HUES64 (cell line): ENCODE data around the gene BRD3.
"Not testable (repeated sequence)": the region's sequence is repeated elsewhere in the genome, so short reads cannot be mapped to it uniquely, and the experiment has no call there.

Source experiments
- H3K27ac ChIP-seq: 2 replicates; pipeline ENCODE4 v1.7.0; 2013; ENCODE audit warnings: low read depth, low read length, inconsistent platforms
- H3K27me3 ChIP-seq: 2 replicates; pipeline ENCODE4 v1.6.1; 2013; ENCODE audit warnings: mild to moderate bottlenecking, low read length; ENCODE audit not compliant: insufficient read depth
- H3K36me3 ChIP-seq: 2 replicates; pipeline ENCODE4 v1.6.1; 2013; ENCODE audit warnings: mild to moderate bottlenecking, low read length; ENCODE audit not compliant: insufficient read depth
- H3K4me1 ChIP-seq: 2 replicates; pipeline ENCODE4 v1.6.1; 2013; ENCODE audit warnings: mild to moderate bottlenecking, low read length, moderate library complexity; ENCODE audit not compliant: insufficient read depth
- H3K4me3 ChIP-seq: 2 replicates; pipeline ENCODE4 v1.5.1; 2013; ENCODE audit warnings: mild to moderate bottlenecking, low read length, moderate library complexity
- H3K9ac ChIP-seq: 2 replicates; pipeline ENCODE4 v1.6.1; 2013; ENCODE audit warnings: mild to moderate bottlenecking, low read depth, low read length
- H3K9me3 ChIP-seq: 2 replicates; pipeline ENCODE4 v1.6.1; 2013; ENCODE audit warnings: low read depth, low read length; ENCODE audit not compliant: insufficient read depth
- WGBS: fragments of 150-250, 120-280 bp; methylation state at CpG from one replicate; pipeline ENCODE4 v1.1.7; 2013; ENCODE audit warnings: missing lambda C conversion rate; 5-methylcytosine and 5-hydroxymethylcytosine counted together

Gene BRD3

DNA sequence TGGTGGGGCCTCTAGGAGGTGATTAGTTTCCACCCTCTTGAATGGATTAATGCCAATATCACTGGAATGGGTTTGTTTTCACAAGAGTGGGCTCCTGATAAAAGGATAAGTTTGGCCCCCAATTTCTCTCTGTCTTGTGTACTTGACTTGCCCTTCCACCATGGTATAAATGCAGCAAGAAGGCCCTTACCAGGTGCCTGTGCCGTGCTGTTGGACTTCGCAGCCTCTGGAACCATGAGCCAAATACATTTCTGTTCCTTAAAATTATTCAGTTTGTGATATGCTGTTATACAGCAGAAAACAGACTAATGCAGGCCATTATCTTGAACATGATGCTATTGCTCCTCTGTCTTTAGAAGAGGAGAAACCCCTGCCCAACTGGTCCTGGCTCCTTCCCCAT, 17.8 kb upstream of the BRD3 start:
- Histone ChIP-seq H3K27me3 (no peaks in the 10 kb centered on the region; the same call in 1 of the 2 replicates), H3K9ac (no peak overlapping the region), H3K4me1 (no peaks in the 10 kb centered on the region), H3K27ac (no peak overlapping the region), H3K9me3 (0 out of 2 replicates have a peak, but pooled peaks cover 3% of the 10 kb centered on the region), H3K4me3 (no peak overlapping the region), H3K36me3 (no peaks in the 10 kb centered on the region)
- 92% methylated on average over 2 of the region's 2 CpGs for WGBS

DNA sequence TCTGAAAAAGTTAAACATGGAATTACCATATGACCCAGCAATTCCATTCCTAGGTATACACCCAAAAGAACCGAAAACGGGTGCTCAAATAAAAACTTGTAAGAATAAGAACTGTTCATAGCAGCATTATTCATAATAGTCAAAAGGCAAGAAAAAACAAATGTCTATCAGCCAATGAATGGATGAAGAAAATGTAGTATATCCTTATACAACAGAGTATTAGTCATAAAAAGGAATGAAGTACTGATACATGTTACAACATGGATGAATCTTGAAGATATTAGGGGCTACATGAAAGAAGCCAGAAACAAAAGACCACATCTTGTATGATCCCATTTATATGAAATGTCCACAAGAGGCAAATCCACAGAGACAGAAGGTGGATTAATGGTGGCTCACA, 15.6 kb upstream of the BRD3 start:
- Histone ChIP-seq H3K4me3 (no peak overlapping the region), H3K27me3 (no peaks in the 10 kb centered on the region; the same call in 1 of the 2 replicates)
- WGBS, result no CpG with 5 or more reads among the region's 2 CpGs

GRCh38 chr9:134076644-134077043, 8.8 kb upstream of the BRD3 start:
- Histone ChIP-seq H3K4me3 (no peak overlapping the region), H3K27me3 (0 out of 2 replicates have a peak, but pooled peaks cover 2% of the 10 kb centered on the region), H3K27ac (no peak overlapping the region), H3K9me3 (peaks cover 17% of the 10 kb centered on the region), H3K4me1 (no peaks in the 10 kb centered on the region), H3K36me3 (no peaks in the 10 kb centered on the region), H3K9ac (no peak overlapping the region)
- WGBS, result no CpG with 5 or more reads among the region's 1 CpG

More for the DNA sequence above, 15.6 kb upstream of the BRD3 start:
- H3K4me1 ChIP-seq, result no peaks in the 10 kb centered on the region
- H3K27ac ChIP-seq, result no peak overlapping the region
- no peaks in the 10 kb centered on the region for H3K36me3 ChIP-seq
- no peak overlapping the region for H3K9ac ChIP-seq
- H3K9me3 ChIP-seq, result peaks cover 10% of the 10 kb centered on the region

DNA sequence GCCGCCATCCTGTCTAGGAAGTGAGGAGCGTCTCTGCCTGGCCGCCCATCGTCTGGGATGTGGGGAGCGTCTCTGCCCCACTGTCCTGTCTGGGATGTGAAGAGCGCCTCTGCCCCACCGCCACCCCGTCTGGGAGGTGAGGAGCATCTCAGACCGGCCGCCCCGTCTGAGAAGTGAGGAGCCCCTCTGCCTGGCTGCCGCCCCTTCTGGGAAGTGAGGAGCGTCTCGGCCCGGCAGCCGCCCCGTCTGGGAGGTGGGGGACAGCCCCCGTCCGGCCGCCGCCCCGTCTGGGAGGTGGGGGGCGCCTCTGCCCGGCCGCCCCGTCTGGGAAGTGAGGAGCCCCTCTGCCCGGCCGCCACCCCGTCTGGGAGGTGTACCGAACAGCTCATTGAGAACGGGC, 7.9 kb upstream of the BRD3 start:
- H3K27me3 ChIP-seq, H3K9ac ChIP-seq, H3K4me1 ChIP-seq, H3K36me3 ChIP-seq, H3K4me3 ChIP-seq, H3K27ac ChIP-seq: not testable (repeated sequence)
- 89% methylated on average over 31 of the region's 31 CpGs for WGBS
- H3K9me3 ChIP-seq, result peaks cover 20% of the 10 kb centered on the region

- 89% methylated on average over 6 of the region's 6 CpGs for WGBS
- H3K27me3 ChIP-seq, result peaks cover 24% of the 10 kb centered on the region
Observed at GRCh38 chr9:134073500-134073899, 5.7 kb upstream of the BRD3 start.

DNA sequence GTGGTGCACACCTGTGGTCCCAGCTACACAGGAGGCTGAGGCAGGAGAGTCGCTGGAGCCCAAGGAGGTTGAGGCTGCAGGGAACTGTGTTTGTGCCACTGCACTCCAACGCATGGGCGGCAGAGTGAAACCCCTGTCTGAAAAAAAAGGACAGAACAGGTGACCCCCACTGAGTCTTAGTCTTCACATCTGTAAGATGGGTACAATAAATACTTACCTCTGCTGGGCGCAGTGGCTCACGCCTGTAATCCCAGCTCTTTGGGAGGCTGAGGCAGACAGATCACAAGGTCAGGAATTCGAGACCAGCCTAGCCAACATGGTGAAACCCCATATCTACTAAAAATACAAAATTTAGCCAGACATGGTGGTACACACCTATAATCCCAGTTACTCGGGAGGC, 4.9 kb upstream of the BRD3 start:
- H3K4me1 ChIP-seq, H3K27ac ChIP-seq, H3K4me3 ChIP-seq, H3K9ac ChIP-seq, H3K36me3 ChIP-seq: not testable (repeated sequence)
- Histone ChIP-seq H3K27me3 (peaks cover 24% of the 10 kb centered on the region), H3K9me3 (peaks cover 13% of the 10 kb centered on the region)
- 85% methylated on average over 7 of the region's 7 CpGs for WGBS

More at GRCh38 chr9:134073500-134073899, 5.7 kb upstream of the BRD3 start:
- no peak overlapping the region for H3K4me3 ChIP-seq
- H3K9me3 ChIP-seq, result peaks cover 13% of the 10 kb centered on the region
- H3K4me1 ChIP-seq, result no peaks in the 10 kb centered on the region
- H3K9ac ChIP-seq, result no peak overlapping the region
- no peak overlapping the region for H3K27ac ChIP-seq
- no peaks in the 10 kb centered on the region for H3K36me3 ChIP-seq

DNA sequence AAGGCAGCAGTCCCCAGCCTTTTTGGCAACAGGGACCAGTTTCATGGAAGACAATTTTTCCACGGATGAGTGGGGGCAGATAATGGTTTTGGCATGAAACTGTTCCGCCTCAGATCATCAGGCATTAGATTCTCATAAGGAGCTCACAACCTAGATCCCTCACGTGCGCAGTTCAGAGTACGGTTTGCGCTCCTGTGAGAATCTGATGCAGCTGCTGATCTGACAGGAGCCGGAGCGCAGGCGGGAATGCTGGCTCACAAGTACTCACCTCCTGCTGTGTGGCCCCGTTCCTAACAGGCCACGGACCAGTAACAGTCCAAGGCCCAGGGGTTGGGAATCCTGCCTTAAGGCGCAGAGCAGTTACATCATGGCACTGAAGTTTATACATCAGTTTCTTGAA, 3.3 kb upstream of the BRD3 start:
- WGBS, result 86% methylated on average over 12 of the region's 12 CpGs
- no peaks in the 10 kb centered on the region for H3K36me3 ChIP-seq
- no peaks in the 10 kb centered on the region for H3K4me1 ChIP-seq
- H3K9me3 ChIP-seq, result peaks cover 8% of the 10 kb centered on the region; the same call in 1 of the 2 replicates
- H3K4me3 ChIP-seq, result no peak overlapping the region
- H3K27me3 ChIP-seq, result peaks cover 24% of the 10 kb centered on the region
- no peak overlapping the region for H3K9ac ChIP-seq
- H3K27ac ChIP-seq, result no peak overlapping the region

- WGBS, result 79% methylated on average over 12 of the region's 12 CpGs
- no peaks in the 10 kb centered on the region for H3K36me3 ChIP-seq
- H3K9ac ChIP-seq, result no peak overlapping the region
- peaks cover 7% of the 10 kb centered on the region; the same call in 1 of the 2 replicates for H3K9me3 ChIP-seq
- no peak overlapping the region for H3K4me3 ChIP-seq
- no peak overlapping the region for H3K27ac ChIP-seq
- H3K4me1 ChIP-seq, result peaks cover 6% of the 10 kb centered on the region; the same call in 1 of the 2 replicates
- H3K27me3 ChIP-seq, result peaks cover 24% of the 10 kb centered on the region
Observed at GRCh38 chr9:134069480-134070399, 1.9 kb upstream of the BRD3 start.

- 21% methylated on average over 31 of the region's 31 CpGs for WGBS
- H3K27me3 ChIP-seq, result peaks cover 24% of the 10 kb centered on the region
- H3K36me3 ChIP-seq, result no peaks in the 10 kb centered on the region
- peak overlapping the region; percentile 78 for H3K9ac ChIP-seq
- H3K4me1 ChIP-seq, result peaks cover 6% of the 10 kb centered on the region; the same call in 1 of the 2 replicates
- peak overlapping the region; percentile 69 for H3K4me3 ChIP-seq
- 0 out of 2 replicates have a peak, but pooled peaks cover 3% of the 10 kb centered on the region for H3K9me3 ChIP-seq
- H3K27ac ChIP-seq, result no peak overlapping the region; the same call in 1 of the 2 replicates
Observed at GRCh38 chr9:134068744-134069479, 1.1 kb upstream of the BRD3 start.

DNA sequence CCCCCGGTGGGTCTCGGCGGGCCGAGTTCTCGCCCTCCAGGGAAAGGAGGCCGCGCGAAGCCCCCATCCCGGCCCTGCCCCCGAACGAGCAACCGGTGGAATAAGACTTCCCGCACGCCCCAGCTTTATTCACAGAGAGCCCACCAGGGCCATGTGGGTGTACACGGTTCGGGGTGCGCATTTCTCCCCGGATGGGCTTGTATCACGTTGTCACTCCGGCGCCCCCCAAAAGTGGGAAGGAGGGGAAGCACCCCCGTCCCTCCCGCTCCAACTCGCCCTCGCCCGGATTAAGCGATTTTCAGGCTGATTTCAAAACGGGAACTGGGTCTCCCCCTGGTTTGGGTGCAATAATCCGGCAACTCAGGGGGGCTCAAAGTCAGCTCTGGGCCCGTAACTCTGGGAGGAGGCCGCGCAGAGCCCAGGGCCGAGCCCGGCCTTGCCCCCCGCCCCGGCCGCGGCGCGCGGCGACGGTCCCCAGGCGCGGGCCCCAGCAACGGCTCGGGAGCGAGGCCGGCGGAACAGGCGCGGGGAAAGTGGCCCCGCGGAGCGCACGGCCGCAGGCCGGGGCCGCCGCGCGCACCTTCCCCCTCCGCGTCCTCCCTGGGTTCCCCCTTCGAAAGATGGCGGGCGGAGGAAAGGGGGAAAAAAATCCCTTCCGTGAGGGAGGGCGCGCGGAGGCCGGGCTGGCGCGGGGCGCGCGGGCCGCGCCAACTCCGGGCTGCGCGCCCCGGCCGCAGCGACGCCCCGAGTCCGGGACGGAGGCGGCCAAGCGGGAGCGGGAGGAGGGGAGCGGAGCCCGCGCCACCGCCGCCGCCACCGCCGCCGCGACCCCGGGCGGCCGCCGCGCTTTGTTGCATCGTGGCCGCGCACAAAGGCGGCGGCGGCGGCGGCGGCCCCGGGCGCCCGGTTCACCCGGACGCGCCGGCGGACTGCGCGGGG, 644 bp downstream of the BRD3 start:
- Histone ChIP-seq H3K27ac (peak overlapping the region; percentile 71), H3K4me3 (peak overlapping the region; percentile 83), H3K27me3 (peaks cover 24% of the 10 kb centered on the region), H3K4me1 (peaks cover 10% of the 10 kb centered on the region; the same call in 1 of the 2 replicates), H3K9me3 (0 out of 2 replicates have a peak, but pooled peaks cover 3% of the 10 kb centered on the region), H3K36me3 (no peaks in the 10 kb centered on the region), H3K9ac (peak overlapping the region; percentile 99)
- WGBS, result under 1% methylated on average over 125 of the region's 126 CpGs
